H54 (cell line): Measurements from ENCODE around the gene TM4SF4.

Source experiments
- DNase-seq: peaks from one replicate; pipeline ENCODE4 v3.0.0; 2011; ENCODE audit warnings: low spot score, mixed read lengths; ENCODE audit not compliant: insufficient read length
- FAIRE-seq: peaks from 3 replicates; lab custom pipeline; 2011; peaks lifted over from hg19 to GRCh38; lab: Jason Lieb, UNC
- POLR2A ChIP-seq: IDR thresholded peaks from 2 replicates; pipeline ENCODE4 v1.6.1; 2011; ENCODE audit warnings: low read depth, mild to moderate bottlenecking, low read length

The TM4SF4 gene

DNA sequence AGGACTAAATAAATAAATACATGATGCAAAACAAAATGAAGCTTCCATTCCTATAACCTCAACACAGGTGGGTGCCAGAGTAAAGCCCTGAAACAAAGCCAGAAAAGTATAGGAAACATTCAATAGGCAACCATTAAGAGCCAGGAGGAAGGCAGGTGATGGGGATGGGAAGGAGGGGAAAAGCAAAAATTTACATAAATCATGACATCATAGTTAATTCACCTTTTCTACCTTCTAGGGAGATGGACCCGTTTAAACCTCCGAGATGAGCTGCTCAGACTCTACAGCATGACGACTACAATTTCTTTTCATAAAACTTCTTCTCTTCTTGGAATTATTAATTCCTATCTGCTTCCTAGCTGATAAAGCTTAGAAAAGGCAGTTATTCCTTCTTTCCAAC lies 27.9 kb downstream of the TM4SF4 start:
- no peak for DNase-seq
- TF ChIP-seq POLR2A = no peak
- no peak for FAIRE-seq

DNA sequence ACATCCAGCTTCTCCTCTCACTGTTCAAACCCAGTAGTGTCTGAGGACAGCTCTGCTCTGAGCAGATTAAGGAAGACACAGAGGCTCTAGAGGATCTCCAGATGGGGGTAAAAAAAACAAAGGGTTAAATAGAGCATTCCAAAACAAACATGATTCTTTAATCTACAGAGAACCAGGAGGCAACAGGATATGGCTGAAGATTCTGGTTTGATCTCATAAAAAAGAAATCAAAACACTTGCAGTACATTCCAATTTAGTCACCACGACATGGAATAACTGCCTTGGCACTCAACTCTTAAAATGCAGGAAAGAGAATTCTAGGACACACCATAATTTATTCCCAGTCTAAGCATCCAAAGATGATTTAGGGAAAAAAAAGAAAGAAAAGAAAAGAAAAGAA lies 32.0 kb downstream of the TM4SF4 start:
- FAIRE-seq (no peak), DNase-seq (no peak)
- TF ChIP-seq POLR2A = no peak

DNA sequence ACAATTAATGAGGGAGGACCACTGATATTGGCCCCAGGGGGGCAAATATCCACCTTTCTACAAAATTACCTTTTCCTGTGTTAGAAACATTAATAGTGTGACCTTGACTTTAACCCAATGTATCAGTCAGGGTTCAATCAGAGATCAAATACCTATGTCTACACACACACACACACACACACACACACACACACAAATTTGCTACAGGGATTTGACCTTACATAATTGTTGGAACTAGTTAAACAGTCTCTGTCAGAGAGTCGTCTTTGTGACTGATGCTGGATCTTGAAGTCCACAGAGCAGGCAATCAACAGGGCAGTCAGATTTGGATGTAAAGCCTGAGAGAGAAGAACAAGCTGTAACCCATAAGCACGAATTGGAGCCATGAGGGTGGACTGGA lies 32.5 kb downstream of the TM4SF4 start:
- FAIRE-seq = no peak
- no peak for DNase-seq
- no peak for TF ChIP-seq POLR2A

DNA sequence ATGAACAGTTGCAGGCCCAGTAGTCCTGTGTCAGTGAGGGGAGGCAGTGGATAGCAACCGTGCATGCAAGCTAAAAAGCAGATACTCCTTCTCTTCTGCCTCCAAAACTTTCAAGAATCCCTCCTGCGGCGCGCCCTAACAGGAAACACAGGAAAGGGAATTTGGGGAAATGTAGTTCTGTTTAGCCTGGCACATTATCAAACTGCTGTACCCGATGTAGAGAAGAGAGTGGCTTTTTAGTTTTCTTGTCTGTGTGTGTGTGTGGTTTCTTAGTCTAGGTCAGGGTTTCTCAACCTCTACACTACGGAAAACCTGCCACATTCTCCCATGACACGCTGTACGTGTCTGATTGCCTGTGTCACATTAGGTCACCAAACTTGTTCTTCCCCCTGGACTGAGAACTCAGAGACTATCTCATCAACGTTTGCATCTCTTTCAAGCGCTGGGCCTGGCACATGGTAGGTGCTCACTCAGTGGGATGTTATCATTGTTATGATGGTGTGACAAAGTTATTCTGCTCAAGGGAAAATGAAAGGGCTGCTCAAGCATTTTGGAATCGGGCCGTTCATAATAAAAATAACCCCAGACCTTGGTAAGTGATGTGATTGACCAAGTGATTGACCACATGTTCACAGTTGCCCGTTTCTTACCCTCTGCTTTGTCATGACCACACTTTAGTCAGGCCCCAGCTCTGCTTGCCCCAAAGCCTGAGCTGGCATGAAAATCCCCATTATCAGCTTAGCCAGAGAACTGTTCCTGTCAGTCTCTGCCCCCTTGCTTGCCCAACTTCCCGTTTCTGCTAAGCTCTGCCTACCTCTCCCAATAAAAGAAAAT lies 33.2 kb downstream of the TM4SF4 start:
- DNase-seq (no peak), FAIRE-seq (no peak)
- TF ChIP-seq POLR2A = no peak

DNA sequence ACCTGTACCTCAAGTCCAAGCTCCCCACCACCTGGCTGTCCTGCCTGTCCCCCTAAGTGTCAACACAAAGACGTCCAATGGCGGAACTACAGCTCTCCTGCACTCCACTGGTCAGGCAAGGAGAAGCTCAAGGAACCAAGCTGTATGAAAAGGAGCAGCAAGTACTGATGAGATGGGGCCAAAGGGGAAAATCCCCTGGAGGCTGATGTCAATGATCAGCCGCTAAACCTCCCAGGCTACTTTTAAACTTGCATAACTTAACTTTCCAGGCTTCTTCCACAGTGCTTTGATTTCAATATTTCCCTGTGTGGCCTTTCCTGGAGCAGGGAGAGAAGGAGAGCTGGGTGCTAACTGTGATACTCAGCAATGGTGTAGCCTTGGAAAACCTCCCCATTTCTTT lies 35.0 kb downstream of the TM4SF4 start:
- FAIRE-seq (no peak), DNase-seq (no peak)
- TF ChIP-seq POLR2A = no peak

DNA sequence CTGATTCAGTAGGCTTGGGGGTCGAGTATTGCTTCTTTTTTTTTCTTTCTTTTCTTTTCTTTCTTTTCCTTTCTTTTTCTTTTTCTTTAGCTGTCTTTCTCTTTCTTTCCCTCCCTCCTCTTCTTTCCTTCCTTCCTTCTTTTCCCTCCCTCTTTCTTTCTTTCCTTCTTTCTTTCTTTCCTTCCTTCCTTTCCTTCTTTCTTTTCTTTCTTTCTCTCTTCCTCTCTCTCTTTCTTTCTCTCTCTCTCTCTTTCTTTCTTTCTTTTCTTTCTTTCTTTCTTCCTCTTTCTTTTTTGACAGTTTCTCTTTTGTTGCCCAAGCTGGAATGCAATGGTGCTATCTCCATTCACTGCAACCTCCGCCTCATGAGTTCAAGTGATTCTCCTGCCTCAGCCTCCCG lies 36.0 kb downstream of the TM4SF4 start:
- no peak for TF ChIP-seq POLR2A
- no peak for DNase-seq

DNA sequence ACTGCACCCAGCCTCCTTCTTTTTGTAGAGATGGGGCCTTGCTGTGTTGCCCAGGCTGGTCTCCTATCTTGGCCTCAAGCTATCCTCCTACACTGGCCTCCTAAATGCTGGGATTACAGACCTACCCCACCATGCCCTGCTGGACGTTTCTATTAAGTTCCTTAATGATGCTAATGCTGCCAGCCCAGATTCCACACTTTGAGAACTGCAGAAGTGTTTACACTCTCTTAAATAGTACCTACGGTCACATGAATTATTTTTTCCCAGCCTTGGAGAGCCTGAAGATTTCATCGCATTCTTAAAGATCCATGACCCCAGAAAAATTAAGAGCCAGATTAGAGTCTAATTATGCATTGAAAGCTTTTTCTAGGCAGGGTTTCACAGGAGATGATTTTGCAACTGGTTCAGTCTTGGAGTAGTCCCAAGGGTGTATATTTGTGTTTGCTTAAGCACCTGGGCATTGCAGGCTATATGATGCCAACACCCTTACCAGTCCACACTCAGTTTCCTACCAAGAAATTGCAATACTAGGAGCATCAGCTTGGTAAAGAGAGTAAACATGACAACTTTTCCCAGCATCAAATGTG lies 36.6 kb downstream of the TM4SF4 start:
- FAIRE-seq = no peak

More for the DNA sequence above, 36.0 kb downstream of the TM4SF4 start:
- no peak for FAIRE-seq

DNA sequence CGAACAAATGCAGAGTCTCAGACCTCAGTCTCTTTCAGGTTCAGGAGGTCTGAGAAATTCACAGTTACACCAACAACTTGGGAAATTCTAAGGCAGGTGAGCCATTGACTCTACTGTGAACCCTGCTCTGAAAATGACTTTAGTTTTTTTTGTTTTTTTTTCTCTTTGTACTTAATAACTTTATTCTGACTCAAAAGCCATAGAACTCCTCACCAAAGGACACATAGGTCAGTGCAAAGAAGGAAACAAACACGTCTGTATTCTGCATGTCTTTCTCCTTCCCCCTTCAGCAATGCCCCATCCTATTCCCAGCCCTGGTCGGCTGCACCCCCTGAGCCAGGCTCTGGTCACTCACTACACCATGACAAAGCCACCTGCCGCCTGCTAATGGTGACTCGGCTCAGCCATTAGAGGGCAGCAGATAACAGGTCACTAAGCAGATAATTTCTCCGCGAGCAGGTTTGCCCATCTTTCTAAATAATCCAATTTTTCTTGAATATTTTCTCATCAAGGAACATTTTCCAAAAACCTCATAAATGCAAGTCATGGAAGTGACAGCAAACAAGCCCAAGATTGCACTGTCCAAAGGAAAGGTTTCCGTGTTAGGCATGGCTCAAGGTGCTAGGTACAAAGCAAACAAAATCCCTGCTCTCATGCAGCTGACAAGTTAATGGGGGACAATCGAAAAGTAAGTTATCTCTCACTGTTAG lies 37.7 kb downstream of the TM4SF4 start:
- no peak for TF ChIP-seq POLR2A
- no peak for FAIRE-seq
- no peak for DNase-seq

More for the DNA sequence above, 36.6 kb downstream of the TM4SF4 start:
- no peak for DNase-seq
- no peak for TF ChIP-seq POLR2A

DNA sequence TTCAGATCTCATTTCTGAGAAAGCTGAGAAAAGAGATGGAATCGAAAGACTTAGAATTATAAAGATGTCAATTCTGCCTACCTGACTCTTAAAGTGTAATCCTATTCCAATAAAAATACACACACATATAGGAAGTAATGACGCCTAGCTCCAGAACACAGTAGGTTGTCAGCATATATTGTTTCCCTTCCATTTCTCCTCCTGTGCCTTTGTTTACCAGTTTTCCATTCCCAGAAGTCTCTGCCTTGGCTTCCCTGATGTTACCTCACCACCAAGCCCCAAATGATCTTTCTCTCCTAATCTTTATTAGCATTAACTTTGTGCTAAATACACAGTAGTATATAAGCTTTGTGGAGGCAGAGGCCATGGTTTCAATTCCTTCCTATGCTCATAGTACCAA lies 40.0 kb downstream of the TM4SF4 start:
- FAIRE-seq (no peak), DNase-seq (no peak)
- TF ChIP-seq POLR2A = no peak

DNA sequence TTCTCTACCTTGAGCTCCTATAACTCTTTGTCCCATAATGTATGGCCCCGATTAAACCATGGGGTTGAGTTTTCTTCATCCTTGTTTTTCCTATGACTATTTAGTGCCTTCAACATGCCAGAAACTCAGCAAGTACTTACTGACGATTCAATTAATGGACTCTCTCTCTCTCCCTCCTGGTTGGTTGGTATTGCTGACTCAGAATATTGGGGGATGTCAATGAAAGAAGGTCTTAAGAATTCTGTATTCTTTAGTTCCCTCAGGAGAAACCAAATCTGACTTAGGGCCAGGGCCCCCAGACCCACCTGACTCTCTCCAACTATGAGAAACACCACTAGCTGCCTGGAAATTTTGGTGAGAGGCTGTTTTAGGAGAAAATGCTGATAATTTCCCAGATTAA lies 40.8 kb downstream of the TM4SF4 start:
- TF ChIP-seq POLR2A = no peak
- FAIRE-seq (no peak), DNase-seq (no peak)

DNA sequence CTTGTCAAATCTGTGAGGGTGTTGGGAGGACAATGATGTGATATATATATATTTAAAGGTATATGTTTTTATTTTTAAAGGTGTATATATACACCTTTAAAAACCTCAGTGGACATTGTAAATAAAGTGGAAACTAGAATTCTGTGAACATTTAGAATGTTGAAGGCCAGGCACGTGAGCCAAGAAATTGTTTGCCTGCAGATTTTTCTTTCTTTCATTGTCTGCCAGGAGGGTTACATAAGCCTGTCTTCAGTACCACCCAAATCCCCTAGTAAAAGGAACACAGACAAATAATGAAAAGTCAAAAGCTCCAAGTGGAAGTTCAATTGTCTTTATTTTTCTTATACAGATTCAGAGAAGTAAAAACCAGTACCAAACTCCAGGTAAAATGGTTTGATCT lies 42.4 kb downstream of the TM4SF4 start:
- no peak for DNase-seq
- FAIRE-seq = no peak
- TF ChIP-seq POLR2A = no peak

DNA sequence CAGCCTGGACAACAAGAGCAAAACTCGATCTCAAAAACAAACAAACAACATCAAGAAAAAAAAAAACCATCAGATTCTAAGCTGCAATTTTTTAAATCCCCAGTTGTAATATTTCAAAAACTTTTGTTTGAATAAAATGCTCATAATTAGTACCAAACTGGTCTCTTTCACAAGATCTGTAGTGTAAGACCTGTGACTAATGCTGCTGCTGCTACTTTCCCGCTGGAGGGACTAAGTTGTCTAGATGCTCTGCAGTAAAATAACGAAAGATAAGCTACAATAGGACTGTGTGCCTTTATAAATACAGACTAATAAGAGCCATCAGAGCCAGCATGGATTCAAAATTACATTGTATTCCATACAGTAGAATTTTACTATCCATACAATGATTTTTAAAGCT lies 45.4 kb downstream of the TM4SF4 start:
- FAIRE-seq (no peak), DNase-seq (no peak)
- no peak for TF ChIP-seq POLR2A

DNA sequence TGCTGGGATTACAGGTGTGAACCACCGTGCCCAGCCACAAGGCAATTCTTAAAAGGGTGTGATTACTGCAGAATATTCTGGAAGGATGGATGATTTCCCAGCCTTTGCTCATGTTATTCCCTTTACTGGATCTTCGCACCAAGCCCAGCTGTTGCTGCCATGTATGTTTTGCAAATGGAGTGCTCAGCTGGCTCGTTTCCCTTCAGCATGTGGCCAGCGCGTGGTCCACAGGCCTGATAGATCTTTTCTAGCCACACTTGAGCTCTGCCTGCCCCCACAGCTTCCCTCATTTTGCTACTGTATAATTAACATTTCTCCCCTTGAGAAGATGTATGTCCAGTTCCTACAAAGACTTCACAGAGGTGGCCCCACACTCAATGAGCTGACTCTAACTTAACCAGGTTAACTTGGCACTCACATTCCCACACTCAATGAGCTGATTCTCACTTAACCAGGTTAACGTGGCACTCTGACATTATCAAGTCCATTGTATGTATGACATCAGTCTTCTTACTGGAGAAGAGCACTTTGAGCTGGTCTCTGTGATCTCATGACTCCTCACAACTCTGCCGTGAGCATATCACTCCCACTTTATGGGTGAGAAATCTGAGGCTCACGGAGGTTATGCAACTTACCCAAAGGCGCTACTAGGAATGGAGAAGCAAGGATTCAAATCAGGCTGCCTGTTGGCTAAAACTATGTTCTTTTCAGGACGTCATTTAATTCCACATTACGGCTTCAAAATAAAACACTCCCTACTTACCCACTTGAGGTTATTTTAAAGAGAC lies 49.2 kb downstream of the TM4SF4 start:
- no peak for FAIRE-seq
- no peak for DNase-seq
- TF ChIP-seq POLR2A = no peak

DNA sequence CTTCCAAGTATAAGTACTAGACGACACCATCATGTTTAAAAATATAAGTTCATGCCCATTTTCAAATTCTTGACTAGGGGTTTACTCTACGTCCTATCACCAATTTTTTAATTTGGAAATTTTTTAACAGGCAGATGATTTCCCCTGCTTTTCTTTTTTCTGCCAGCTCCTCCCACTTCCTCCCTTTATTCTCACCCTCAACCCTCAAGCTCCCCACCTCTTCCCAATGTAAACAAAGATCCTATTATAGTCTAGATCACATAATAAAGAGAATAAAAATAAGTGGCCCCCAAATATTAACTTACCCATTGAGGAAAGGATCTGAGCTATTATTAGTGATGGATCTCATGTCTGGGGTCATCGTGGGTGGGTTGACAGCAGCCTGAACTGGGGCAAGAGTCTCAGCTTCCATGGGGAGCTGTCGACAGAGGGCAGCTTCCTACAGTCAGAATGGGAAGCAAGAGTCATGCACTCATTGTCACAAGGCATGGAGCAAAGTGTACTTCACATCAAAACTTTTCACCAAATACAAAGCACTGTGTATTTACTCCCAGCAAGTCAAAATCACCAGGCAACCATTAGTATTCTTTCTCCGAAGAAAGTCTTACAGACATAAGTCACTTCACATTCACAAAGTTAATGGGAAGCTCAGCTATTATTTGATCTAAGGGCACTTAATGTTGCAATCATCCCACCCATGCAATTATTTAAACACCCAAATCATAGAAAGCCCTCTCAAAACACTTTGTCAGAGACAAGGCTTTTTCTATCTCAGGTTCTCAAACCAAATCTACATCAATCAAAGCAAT lies 53.2 kb downstream of the TM4SF4 start:
- no peak for FAIRE-seq
- DNase-seq = no peak
- TF ChIP-seq POLR2A = no peak
